Neuronal stem cell (in vitro differentiated cells): ENCODE results near the gene ASXL3.
A peak's percentile ranks its signal among the peaks of the same experiment; 100 is the strongest.

ENCODE experiments used
- DNase-seq: peaks from one replicate; pipeline ENCODE4 v3.0.0-alpha.2; 2013; ENCODE audit warnings: low spot score
- H2AFZ ChIP-seq: one replicate; pipeline ENCODE4 v1.6.1; 2013; ENCODE audit warnings: mild to moderate bottlenecking, low read length, inconsistent platforms
- H2AK5ac ChIP-seq: 2 replicates; pipeline ENCODE4 v1.6.1; 2013; ENCODE audit warnings: low read depth, mild to moderate bottlenecking, inconsistent platforms, low read length, moderate library complexity, mixed read lengths
- H2BK120ac ChIP-seq: 2 replicates; pipeline ENCODE4 v1.6.1; 2013; ENCODE audit warnings: low read depth, mild to moderate bottlenecking, inconsistent platforms, low read length, moderate library complexity, mixed read lengths
- H2BK12ac ChIP-seq: one replicate; pipeline ENCODE4 v1.6.1; 2013; ENCODE audit warnings: low read length, inconsistent platforms
- H2BK15ac ChIP-seq: 2 replicates; pipeline ENCODE4 v1.6.1; 2013; ENCODE audit warnings: mild to moderate bottlenecking, low read length, inconsistent platforms, mixed read lengths
- H2BK5ac ChIP-seq: one replicate; pipeline ENCODE4 v1.6.1; 2013; ENCODE audit warnings: inconsistent platforms, mild to moderate bottlenecking, low read length, moderate library complexity
- H3K14ac ChIP-seq: one replicate; pipeline ENCODE4 v1.6.1; 2013; ENCODE audit warnings: low read length, inconsistent platforms
- H3K18ac ChIP-seq: 2 replicates; pipeline ENCODE4 v1.6.1; 2013; ENCODE audit warnings: low read length, inconsistent platforms
- H3K23ac ChIP-seq: 2 replicates; pipeline ENCODE4 v1.6.1; 2013; ENCODE audit warnings: low read depth, mild to moderate bottlenecking, mixed read lengths, low read length, inconsistent platforms; ENCODE audit not compliant: poor library complexity
- H3K27ac ChIP-seq: replicated peaks from 3 replicates; pipeline ENCODE4 v1.5.1; 2013; ENCODE audit warnings: low read length, inconsistent platforms
- H3K27me3 ChIP-seq, 3 experiments: 2 replicates each; pipeline ENCODE4 v1.6.1; 2013; ENCODE audit warnings: low read length in 3 of 3, mild to moderate bottlenecking in 2 of 3, inconsistent platforms in 1 of 3, low read depth in 1 of 3, mixed read lengths in 1 of 3, moderate library complexity in 1 of 3; ENCODE audit not compliant: control insufficient read depth in 3 of 3, insufficient read depth in 3 of 3
- H3K36me3 ChIP-seq, 2 donors: replicated peaks in 1 of 2; 2 replicates each; pipeline ENCODE4 v1.6.1; 2013; ENCODE audit warnings: low read length in 2 of 2; ENCODE audit not compliant: control insufficient read depth in 2 of 2, insufficient read depth in 2 of 2
- H3K4ac ChIP-seq: 2 replicates; pipeline ENCODE4 v1.6.1; 2013; ENCODE audit warnings: inconsistent platforms, mild to moderate bottlenecking, low read length, moderate library complexity
- H3K4me1 ChIP-seq, 2 donors: 1 replicate in 1 of 2; 2 replicates in 1 of 2; pipeline ENCODE4 v1.6.1; 2013; ENCODE audit warnings: low read length in 2 of 2, low read depth in 1 of 2; ENCODE audit not compliant: control insufficient read depth in 2 of 2, insufficient read depth in 1 of 2
- H3K4me2 ChIP-seq: one replicate; pipeline ENCODE4 v1.6.1; 2013; ENCODE audit warnings: mild to moderate bottlenecking, low read length, inconsistent platforms; ENCODE audit not compliant: insufficient read depth, poor library complexity, severe bottlenecking
- H3K4me3 ChIP-seq, 2 donors: 2 replicates each; pipeline ENCODE4 v1.5.1; 2013; ENCODE audit warnings: low read length in 2 of 2, mild to moderate bottlenecking in 2 of 2, inconsistent platforms in 1 of 2, moderate library complexity in 1 of 2
- H3K79me1 ChIP-seq: one replicate; pipeline ENCODE4 v1.6.1; 2013; ENCODE audit warnings: low read depth, mild to moderate bottlenecking, inconsistent platforms, low read length, moderate library complexity
- H3K9ac ChIP-seq: one replicate; pipeline ENCODE4 v1.6.1; 2013; ENCODE audit warnings: mild to moderate bottlenecking, low read depth, low read length, inconsistent platforms; ENCODE audit not compliant: poor library complexity
- H3K9me3 ChIP-seq, 2 donors: replicated peaks in 1 of 2; 2 replicates each; pipeline versions ENCODE3 to v1.6.1; 2013; ENCODE audit warnings: low read length in 2 of 2, mild to moderate bottlenecking in 2 of 2, inconsistent platforms in 1 of 2, low read depth in 1 of 2, mixed read lengths in 1 of 2, moderate library complexity in 1 of 2; ENCODE audit not compliant: control insufficient read depth in 2 of 2, insufficient read depth in 1 of 2
- H4K8ac ChIP-seq: one replicate; pipeline ENCODE4 v1.6.1; 2013; ENCODE audit warnings: low read depth, mild to moderate bottlenecking, inconsistent platforms, low read length, moderate library complexity
- H4K91ac ChIP-seq: one replicate; pipeline ENCODE4 v1.6.1; 2013; ENCODE audit warnings: low read length, low read depth, mild to moderate bottlenecking, inconsistent platforms; ENCODE audit not compliant: poor library complexity
- WGBS, 2 donors: extraction: QIAGEN DNeasy Blood & Tissue Kit; methylation state at CpG; one replicate each; pipeline ENCODE4 v1.1.7; 2013; ENCODE audit warnings: missing lambda C conversion rate in 2 of 2, mixed read lengths in 1 of 2; ENCODE audit not compliant: insufficient read length in 2 of 2, insufficient replicate concordance in 1 of 2; ENCODE audit errors: extremely low coverage in 2 of 2; 5-methylcytosine and 5-hydroxymethylcytosine counted together

Gene ASXL3

GRCh38 chr18:33571998-33572787 is 5.8 kb upstream of the ASXL3 start:
- no peak overlapping the region for H3K9ac ChIP-seq
- H2BK120ac ChIP-seq, result no peak overlapping the region
- no peak overlapping the region for H3K23ac ChIP-seq
- peak overlapping the region; percentile 36 for H2AFZ ChIP-seq
- H4K8ac ChIP-seq, result no peak overlapping the region
- WGBS, 2 donors, result no CpG with 5 or more reads among the region's 4 CpGs
- no peak overlapping the region for H3K4me2 ChIP-seq
- no peak overlapping the region for H3K18ac ChIP-seq
- DNase-seq, result no peak
- no peak overlapping the region for H2BK15ac ChIP-seq
- no peak overlapping the region for H2BK5ac ChIP-seq
- H3K9me3 ChIP-seq, result peaks cover 0 to 11% of the 10 kb centered on the region in 2 donors
- no peak overlapping the region for H2BK12ac ChIP-seq
- H3K4me1 ChIP-seq, result peaks cover 2 to 17% of the 10 kb centered on the region in 2 donors
- H3K4ac ChIP-seq, result no peak overlapping the region
- H3K27me3 ChIP-seq, result no peaks in the 10 kb centered on the region
- H3K14ac ChIP-seq, result no peak overlapping the region
- H3K79me1 ChIP-seq, result no peaks in the 10 kb centered on the region
- H4K91ac ChIP-seq, result no peak overlapping the region
- no peaks in the 10 kb centered on the region for H3K36me3 ChIP-seq
- H3K27ac ChIP-seq, result no peak overlapping the region
- H2AK5ac ChIP-seq, result no peak overlapping the region
- no peak overlapping the region for H3K4me3 ChIP-seq

GRCh38 chr18:33573193-33573592 is 4.8 kb upstream of the ASXL3 start:
- Histone ChIP-seq H2BK12ac (no peak overlapping the region), H2BK15ac (no peak overlapping the region), H3K18ac (no peak overlapping the region), H4K91ac (no peak overlapping the region), H2AK5ac (no peak overlapping the region), H3K4me3 (no peak overlapping the region), H4K8ac (no peak overlapping the region), H3K4me2 (no peak overlapping the region), H2AFZ (no peak overlapping the region), H3K36me3 (no peaks in the 10 kb centered on the region), H3K27me3 (no peaks in the 10 kb centered on the region), H3K4ac (no peak overlapping the region), H2BK120ac (no peak overlapping the region), H3K9me3 (peaks cover 0 to 2% of the 10 kb centered on the region in 2 donors), H2BK5ac (no peak overlapping the region), H3K79me1 (no peaks in the 10 kb centered on the region), H3K14ac (no peak overlapping the region), H3K23ac (no peak overlapping the region), H3K27ac (no peak overlapping the region), H3K4me1 (peaks cover 4 to 17% of the 10 kb centered on the region in 2 donors), H3K9ac (no peak overlapping the region)
- no peak for DNase-seq
- WGBS, 2 donors, result no CpG with 5 or more reads among the region's 3 CpGs

GRCh38 chr18:33575451-33575850 is 2.6 kb upstream of the ASXL3 start:
- no peak overlapping the region for H3K4me3 ChIP-seq
- no peak overlapping the region for H3K14ac ChIP-seq
- no peak overlapping the region for H2BK5ac ChIP-seq
- H2AFZ ChIP-seq, result no peak overlapping the region
- no peak overlapping the region for H3K23ac ChIP-seq
- H2BK12ac ChIP-seq, result no peak overlapping the region
- H4K8ac ChIP-seq, result no peak overlapping the region
- no peak overlapping the region for H3K4ac ChIP-seq
- H3K4me1 ChIP-seq, result peaks cover 9 to 22% of the 10 kb centered on the region in 2 donors
- no peak overlapping the region for H3K27ac ChIP-seq
- no peak overlapping the region for H2BK120ac ChIP-seq
- no peak overlapping the region for H4K91ac ChIP-seq
- no peak for DNase-seq
- H3K36me3 ChIP-seq, result no peaks in the 10 kb centered on the region
- H2AK5ac ChIP-seq, result no peak overlapping the region
- H3K18ac ChIP-seq, result no peak overlapping the region
- peaks cover 4% of the 10 kb centered on the region for H3K79me1 ChIP-seq
- H3K4me2 ChIP-seq, result no peak overlapping the region
- H3K9me3 ChIP-seq, result peaks cover 0 to under 1% of the 10 kb centered on the region in 2 donors
- H3K9ac ChIP-seq, result no peak overlapping the region
- H3K27me3 ChIP-seq, result no peaks in the 10 kb centered on the region
- H2BK15ac ChIP-seq, result no peak overlapping the region

GRCh38 chr18:33576999-33577646 is 896 bp upstream of the ASXL3 start:
- no peak for DNase-seq
- H4K91ac ChIP-seq, result no peak overlapping the region
- H2BK5ac ChIP-seq, result no peak overlapping the region
- H3K18ac ChIP-seq, result no peak overlapping the region
- H3K14ac ChIP-seq, result no peak overlapping the region
- H3K27ac ChIP-seq, result no peak overlapping the region
- H2AFZ ChIP-seq, result peak overlapping the region; percentile 99
- peak overlapping the region; percentile 84 to 86 for H3K4me3 ChIP-seq
- no peak overlapping the region for H3K4ac ChIP-seq
- peaks cover 11 to 31% of the 10 kb centered on the region in 2 donors for H3K4me1 ChIP-seq
- H2BK120ac ChIP-seq, result no peak overlapping the region
- peaks cover 4% of the 10 kb centered on the region for H3K79me1 ChIP-seq
- peak overlapping the region; percentile 67 for H3K4me2 ChIP-seq
- no peaks in the 10 kb centered on the region for H3K36me3 ChIP-seq
- H2BK15ac ChIP-seq, result no peak overlapping the region
- no peak overlapping the region for H2BK12ac ChIP-seq
- no CpG with 5 or more reads among the region's 5 CpGs for WGBS, 2 donors
- no peak overlapping the region for H2AK5ac ChIP-seq
- no peaks in the 10 kb centered on the region for H3K9me3 ChIP-seq
- H4K8ac ChIP-seq, result no peak overlapping the region
- no peak overlapping the region for H3K23ac ChIP-seq
- no peaks in the 10 kb centered on the region for H3K27me3 ChIP-seq
- H3K9ac ChIP-seq, result no peak overlapping the region
